Gastrocnemius medialis (tissue), 4 donors: ENCODE results near the gene GBA2.

Source experiments
- CTCF ChIP-seq, 5 experiments: fragments of 450-650 bp in 3 of 5; fragments of 200-600 bp in 2 of 5; sonication (generic) in 2 of 5; IDR thresholded peaks in 4 of 5; conservative IDR thresholded peaks in 1 of 5; 1 replicate in 4 of 5; 2 replicates in 1 of 5; pipeline ENCODE4 v1.5.1; 2016 to 2019; ENCODE audit warnings: antibody characterized with exemption in 5 of 5, mild to moderate bottlenecking in 3 of 5, moderate library complexity in 3 of 5
- POLR2A ChIP-seq, 2 donors: fragments of 450-650 bp; IDR thresholded peaks; one replicate each; pipeline ENCODE4 v1.6.1; 2017; ENCODE audit warnings: antibody characterized with exemption in 2 of 2, mild to moderate bottlenecking in 2 of 2, moderate library complexity in 2 of 2

GRCh38 chr9:35737143-35737542 lies 11.9 kb downstream of the GBA2 start:
- TF ChIP-seq CTCF (IDR thresholded peaks at IDR 0.05 in 4 of 5, conservative IDR thresholded peaks at IDR 0.05 in 1 of 5) (no peak), POLR2A (IDR thresholded peaks at IDR 0.05) (no peak)
